DOHH2 (cell line): ENCODE measurements around the gene CRPPA.
"Not testable (repeated sequence)": the region's sequence is repeated elsewhere in the genome, so short reads cannot be mapped to it uniquely, and the experiment has no call there.

ENCODE experiments used
- H3F3A ChIP-seq: fragments of 200-600 bp; sonication (generic), shearing (Covaris generic); 2 replicates; pipeline ENCODE4 v1.6.0; 2016; ENCODE audit warnings: antibody characterized with exemption, mild to moderate bottlenecking; ENCODE audit not compliant: control insufficient read depth, insufficient read depth
- H3K27ac ChIP-seq: fragments of 200-600 bp; sonication (generic); 2 replicates; pipeline ENCODE4 v1.5.1; 2014; ENCODE audit warnings: low read depth, mild to moderate bottlenecking, low read length, moderate library complexity
- H3K27me3 ChIP-seq: fragments of 200-600 bp; sonication (generic); 2 replicates; pipeline ENCODE4 v1.6.1; 2014; ENCODE audit warnings: mild to moderate bottlenecking, low read length, mixed read lengths; ENCODE audit not compliant: control insufficient read depth
- H3K36me3 ChIP-seq: fragments of 200-600 bp; sonication (generic); 2 replicates; pipeline ENCODE4 v1.6.1; 2014; ENCODE audit warnings: mild to moderate bottlenecking, low read length, moderate library complexity, mixed read lengths; ENCODE audit not compliant: control insufficient read depth
- H3K4me1 ChIP-seq: fragments of 200-600 bp; sonication (generic); 2 replicates; pipeline ENCODE4 v1.6.1; 2014; ENCODE audit warnings: mild to moderate bottlenecking, low read length, mixed read lengths; ENCODE audit not compliant: control insufficient read depth
- H3K4me2 ChIP-seq: fragments of 200-600 bp; sonication (generic); 2 replicates; pipeline ENCODE4 v1.6.0; 2014; ENCODE audit warnings: mild to moderate bottlenecking, low read length, moderate library complexity
- H3K4me3 ChIP-seq: fragments of 200-600 bp; sonication (generic); 2 replicates; pipeline ENCODE4 v1.5.1; 2014; ENCODE audit warnings: mild to moderate bottlenecking, low read length, mixed read lengths
- H3K79me2 ChIP-seq: fragments of 200-600 bp; sonication (generic); 2 replicates; pipeline ENCODE4 v1.6.1; 2014; ENCODE audit warnings: mild to moderate bottlenecking, low read length, mixed read lengths; ENCODE audit not compliant: control insufficient read depth
- H3K9me2 ChIP-seq: fragments of 200-600 bp; sonication (generic); replicated peaks from 2 replicates; pipeline ENCODE4 v1.6.1; 2014; ENCODE audit warnings: mild to moderate bottlenecking, low read length, mixed read lengths; ENCODE audit not compliant: control insufficient read depth
- H3K9me3 ChIP-seq: fragments of 200-600 bp; sonication (generic); 2 replicates; pipeline ENCODE4 v1.6.1; 2014; ENCODE audit warnings: antibody characterized with exemption, low read length, mixed read lengths; ENCODE audit not compliant: control insufficient read depth, insufficient read depth
- H4K20me1 ChIP-seq: fragments of 200-600 bp; sonication (generic); 2 replicates; pipeline ENCODE4 v1.6.0; 2014; ENCODE audit warnings: low read depth, mild to moderate bottlenecking, antibody characterized with exemption, low read length, moderate library complexity; ENCODE audit not compliant: control insufficient read depth, insufficient read depth
- EZH2phosphoT487 ChIP-seq: fragments of 200-600 bp; sonication (generic); IDR thresholded peaks from 2 replicates; pipeline ENCODE4 v1.6.1; 2017; ENCODE audit warnings: borderline replicate concordance, mild to moderate bottlenecking, antibody characterized with exemption, low read length, moderate library complexity, mixed read lengths
- TF ChIP-seq, protein P1 (sequence below): fragments of 200-600 bp; sonication (generic); IDR thresholded peaks from one replicate; pipeline ENCODE4 v1.5.1; 2014; ENCODE audit warnings: antibody characterized with exemption, mild to moderate bottlenecking, low read depth, low read length; ENCODE audit not compliant: poor library complexity, severe bottlenecking

The CRPPA gene

GRCh38 chr7:16392990-16393523, 28.3 kb downstream of the CRPPA start:
- Histone ChIP-seq H3K36me3 (peaks cover 4% of the 10 kb centered on the region; the same call in 1 of the 2 replicates), H3K27me3 (no peaks in the 10 kb centered on the region), H3K27ac (no peak overlapping the region), H3K4me2 (no peak overlapping the region), H3K9me2 (no peaks in the 10 kb centered on the region), H3K4me3 (no peak overlapping the region), H3F3A (peaks cover 15% of the 10 kb centered on the region), H3K9me3 (peaks cover 34% of the 10 kb centered on the region), H3K4me1 (no peaks in the 10 kb centered on the region), H4K20me1 (no peaks in the 10 kb centered on the region), H3K79me2 (no peaks in the 10 kb centered on the region)
- TF ChIP-seq EZH2phosphoT487 = no peak
- TF ChIP-seq, protein P1, sequence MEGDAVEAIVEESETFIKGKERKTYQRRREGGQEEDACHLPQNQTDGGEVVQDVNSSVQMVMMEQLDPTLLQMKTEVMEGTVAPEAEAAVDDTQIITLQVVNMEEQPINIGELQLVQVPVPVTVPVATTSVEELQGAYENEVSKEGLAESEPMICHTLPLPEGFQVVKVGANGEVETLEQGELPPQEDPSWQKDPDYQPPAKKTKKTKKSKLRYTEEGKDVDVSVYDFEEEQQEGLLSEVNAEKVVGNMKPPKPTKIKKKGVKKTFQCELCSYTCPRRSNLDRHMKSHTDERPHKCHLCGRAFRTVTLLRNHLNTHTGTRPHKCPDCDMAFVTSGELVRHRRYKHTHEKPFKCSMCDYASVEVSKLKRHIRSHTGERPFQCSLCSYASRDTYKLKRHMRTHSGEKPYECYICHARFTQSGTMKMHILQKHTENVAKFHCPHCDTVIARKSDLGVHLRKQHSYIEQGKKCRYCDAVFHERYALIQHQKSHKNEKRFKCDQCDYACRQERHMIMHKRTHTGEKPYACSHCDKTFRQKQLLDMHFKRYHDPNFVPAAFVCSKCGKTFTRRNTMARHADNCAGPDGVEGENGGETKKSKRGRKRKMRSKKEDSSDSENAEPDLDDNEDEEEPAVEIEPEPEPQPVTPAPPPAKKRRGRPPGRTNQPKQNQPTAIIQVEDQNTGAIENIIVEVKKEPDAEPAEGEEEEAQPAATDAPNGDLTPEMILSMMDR = no peak

DNA sequence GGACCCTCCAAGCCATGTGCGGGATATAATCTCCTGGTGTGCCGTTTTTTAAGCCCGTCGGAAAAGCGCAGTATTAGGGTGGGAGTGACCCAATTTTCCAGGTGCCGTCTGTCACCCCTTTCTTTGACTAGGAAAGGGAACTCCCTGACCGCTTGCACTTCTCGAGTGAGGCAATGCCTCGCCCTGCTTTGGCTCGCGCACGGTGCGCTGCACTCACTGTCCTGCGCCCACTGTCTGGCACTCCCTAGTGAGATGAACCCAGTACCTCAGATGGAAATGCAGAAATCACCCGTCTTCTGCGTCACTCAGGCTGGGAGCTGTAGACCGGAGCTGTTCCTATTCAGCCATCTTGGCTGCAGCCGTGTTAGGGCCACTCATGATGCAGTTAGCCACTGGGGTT, 37.6 kb downstream of the CRPPA start:
- H3K27ac ChIP-seq, H3K27me3 ChIP-seq, H3K4me1 ChIP-seq, H3K4me3 ChIP-seq, H3K9me3 ChIP-seq, H3F3A ChIP-seq, H3K9me2 ChIP-seq, H3K36me3 ChIP-seq, H4K20me1 ChIP-seq, H3K79me2 ChIP-seq, H3K4me2 ChIP-seq: not testable (repeated sequence)

GRCh38 chr7:16383103-16383502, 38.2 kb downstream of the CRPPA start:
- not testable (repeated sequence) for H3K4me1 ChIP-seq, H3K27ac ChIP-seq, H3F3A ChIP-seq, H3K27me3 ChIP-seq, H3K9me3 ChIP-seq, H3K79me2 ChIP-seq, H3K4me2 ChIP-seq, H3K4me3 ChIP-seq, H4K20me1 ChIP-seq, H3K36me3 ChIP-seq, H3K9me2 ChIP-seq
